Endodermal cell (in vitro differentiated cells): ENCODE data around the gene TRPC3. TPM values are rescaled to one million over a fixed set of nuclear protein-coding genes. Genes with fewer than 3 reads are reported as not detected.

ENCODE experiments used
- DNase-seq: peaks from one replicate; pipeline ENCODE4 v3.0.0-alpha.2; 2017
- H3K27ac ChIP-seq: 2 replicates; pipeline ENCODE4 v1.5.1; 2013; ENCODE audit warnings: mild to moderate bottlenecking, low read depth, low read length, moderate library complexity
- H3K27me3 ChIP-seq: 2 replicates; pipeline ENCODE4 v1.6.1; 2013; ENCODE audit warnings: mild to moderate bottlenecking, low read length, moderate library complexity; ENCODE audit not compliant: insufficient read depth, control insufficient read depth, poor library complexity, severe bottlenecking
- H3K36me3 ChIP-seq: 2 replicates; pipeline ENCODE4 v1.7.0; 2013; ENCODE audit warnings: mild to moderate bottlenecking, low read length, moderate library complexity; ENCODE audit not compliant: control insufficient read depth, insufficient read depth
- H3K4me1 ChIP-seq: one replicate; pipeline ENCODE4 v1.7.0; 2013; ENCODE audit warnings: low read length; ENCODE audit not compliant: control insufficient read depth, insufficient read depth
- H3K4me3 ChIP-seq: 2 replicates; pipeline ENCODE4 v1.5.1; 2013; ENCODE audit warnings: mild to moderate bottlenecking, low read length, moderate library complexity
- H3K9ac ChIP-seq: 2 replicates; pipeline ENCODE4 v1.6.1; 2013; ENCODE audit warnings: mild to moderate bottlenecking, low read length, moderate library complexity; ENCODE audit not compliant: poor library complexity, severe bottlenecking; ENCODE audit errors: extremely low read depth
- H3K9me3 ChIP-seq: 2 replicates; pipeline ENCODE4 v1.6.1; 2013; ENCODE audit warnings: mild to moderate bottlenecking, low read length, moderate library complexity; ENCODE audit not compliant: control insufficient read depth
- H3K27ac Mint-ChIP-seq: 2 replicates; pipeline ENCODE4 v1.8.0; 2020; ENCODE audit warnings: mixed read lengths
- H3K27me3 Mint-ChIP-seq: 2 replicates; pipeline ENCODE4 v1.8.0; 2021; ENCODE audit warnings: mild to moderate bottlenecking, mixed read lengths; ENCODE audit not compliant: insufficient read depth
- H3K36me3 Mint-ChIP-seq: 2 replicates; pipeline ENCODE4 v1.8.0; 2020; ENCODE audit warnings: low read depth, mixed read lengths
- H3K4me1 Mint-ChIP-seq: 2 replicates; pipeline ENCODE4 v1.8.0; 2020; ENCODE audit warnings: mixed read lengths
- H3K4me3 Mint-ChIP-seq: 2 replicates; pipeline ENCODE4 v1.8.0; 2020; ENCODE audit warnings: mild to moderate bottlenecking, moderate library complexity, mixed read lengths
- H3K9me3 Mint-ChIP-seq: 2 replicates; pipeline ENCODE4 v1.8.0; 2020; ENCODE audit warnings: mild to moderate bottlenecking, mixed read lengths
- WGBS, 2 experiments: methylation state at CpG; one replicate each; pipeline versions ENCODE4 v1.1.5 to v1.1.7; 2013; ENCODE audit warnings: missing lambda C conversion rate in 2 of 2, mixed read lengths in 1 of 2; ENCODE audit not compliant: insufficient coverage in 1 of 2, insufficient read length in 1 of 2; 5-methylcytosine and 5-hydroxymethylcytosine counted together
- total RNA-seq, 2 donors: library from RNA; stranded (reverse); fragmentation: NEBNext Ultra II Directional in 1 of 2; extraction: Animal tissue kit (Norgen Biotek cat#: 25700) in 1 of 2; gene quantifications; 2 replicates in 1 of 2; 3 replicates in 1 of 2; pipeline ENCODE4 v1.2.1, GENCODE V29; 2021
- TF ChIP-seq, protein P1 (sequence below): fragments of 200-600 bp; sonication (generic); conservative IDR thresholded peaks from 2 replicates; pipeline ENCODE4 v1.5.0; 2021; ENCODE audit warnings: antibody characterized with exemption, mild to moderate bottlenecking

The TRPC3 gene
- total RNA-seq, 2 donors from 2014 or later: 0.79 to 1.00 TPM

- H3K4me3 ChIP-seq: no peak overlapping the region
- H3K4me1 ChIP-seq: peaks cover 9% of the 10 kb centered on the region
- H3K9ac ChIP-seq: no peak overlapping the region
- no peaks in the 10 kb centered on the region for H3K36me3 Mint-ChIP-seq
- no peak overlapping the region for H3K4me3 Mint-ChIP-seq
- no peaks in the 10 kb centered on the region for H3K36me3 ChIP-seq
- H3K27me3 Mint-ChIP-seq: no peaks in the 10 kb centered on the region
- no peak overlapping the region for H3K27ac ChIP-seq
- no peaks in the 10 kb centered on the region for H3K9me3 ChIP-seq
- TF ChIP-seq, protein P1, sequence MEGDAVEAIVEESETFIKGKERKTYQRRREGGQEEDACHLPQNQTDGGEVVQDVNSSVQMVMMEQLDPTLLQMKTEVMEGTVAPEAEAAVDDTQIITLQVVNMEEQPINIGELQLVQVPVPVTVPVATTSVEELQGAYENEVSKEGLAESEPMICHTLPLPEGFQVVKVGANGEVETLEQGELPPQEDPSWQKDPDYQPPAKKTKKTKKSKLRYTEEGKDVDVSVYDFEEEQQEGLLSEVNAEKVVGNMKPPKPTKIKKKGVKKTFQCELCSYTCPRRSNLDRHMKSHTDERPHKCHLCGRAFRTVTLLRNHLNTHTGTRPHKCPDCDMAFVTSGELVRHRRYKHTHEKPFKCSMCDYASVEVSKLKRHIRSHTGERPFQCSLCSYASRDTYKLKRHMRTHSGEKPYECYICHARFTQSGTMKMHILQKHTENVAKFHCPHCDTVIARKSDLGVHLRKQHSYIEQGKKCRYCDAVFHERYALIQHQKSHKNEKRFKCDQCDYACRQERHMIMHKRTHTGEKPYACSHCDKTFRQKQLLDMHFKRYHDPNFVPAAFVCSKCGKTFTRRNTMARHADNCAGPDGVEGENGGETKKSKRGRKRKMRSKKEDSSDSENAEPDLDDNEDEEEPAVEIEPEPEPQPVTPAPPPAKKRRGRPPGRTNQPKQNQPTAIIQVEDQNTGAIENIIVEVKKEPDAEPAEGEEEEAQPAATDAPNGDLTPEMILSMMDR: peak; percentile 17
- no peak overlapping the region for H3K27ac Mint-ChIP-seq
- no peak for DNase-seq
- peaks cover 15% of the 10 kb centered on the region for H3K4me1 Mint-ChIP-seq
- no peaks in the 10 kb centered on the region for H3K9me3 Mint-ChIP-seq
- no peaks in the 10 kb centered on the region for H3K27me3 ChIP-seq
- 79% methylated on average over 1 of the region's 1 CpG; no CpG with 5 or more reads in 1 of the 2 experiments for WGBS, 2 experiments
These were observed 17.2 kb downstream of the TRPC3 start for GRCh38 chr4:121934635-121935034.

GRCh38 chr4:121932212-121932974 lies 19.5 kb downstream of the TRPC3 start:
- Histone ChIP-seq H3K9me3 (no peaks in the 10 kb centered on the region), H3K27me3 (no peaks in the 10 kb centered on the region), H3K36me3 (no peaks in the 10 kb centered on the region), H3K27ac (no peak overlapping the region), H3K9ac (no peak overlapping the region), H3K4me1 (peaks cover 2% of the 10 kb centered on the region), H3K4me3 (no peak overlapping the region)
- Mint-ChIP-seq H3K4me1 (no peaks in the 10 kb centered on the region), H3K27ac (no peak overlapping the region), H3K4me3 (no peak overlapping the region), H3K9me3 (no peaks in the 10 kb centered on the region), H3K36me3 (no peaks in the 10 kb centered on the region), H3K27me3 (no peaks in the 10 kb centered on the region)
- no peak for DNase-seq
- 96% methylated on average over 51 to 59 of the region's 59 CpGs for WGBS, 2 experiments
- TF ChIP-seq, protein P1: no peak

DNA sequence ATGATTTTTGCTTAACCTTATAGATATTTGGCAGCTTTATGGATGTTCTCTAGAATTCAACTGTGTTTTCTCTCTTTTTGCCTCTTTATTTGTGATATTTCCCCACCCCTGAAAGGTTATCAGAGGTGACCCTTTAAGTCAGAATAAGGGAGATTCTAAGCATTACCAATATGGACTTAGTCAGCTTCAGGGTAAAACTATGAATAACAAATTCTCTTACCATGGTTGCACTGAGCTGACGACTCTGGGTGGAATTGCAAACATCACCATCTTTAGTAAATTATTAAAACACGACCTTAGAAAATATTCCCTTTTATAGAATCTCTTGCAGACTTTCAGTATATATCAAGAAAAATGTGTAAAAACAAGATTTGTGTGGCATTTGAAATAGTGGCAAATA lies 21.6 kb downstream of the TRPC3 start:
- 60 to 90% methylated on average over 1 to 2 of the region's 2 CpGs for WGBS, 2 experiments
- TF ChIP-seq, protein P1: no peak
- no peaks in the 10 kb centered on the region for H3K9me3 Mint-ChIP-seq

More for the DNA sequence above, 21.6 kb downstream of the TRPC3 start:
- Histone ChIP-seq H3K4me3 (no peak overlapping the region), H3K36me3 (no peaks in the 10 kb centered on the region), H3K4me1 (no peaks in the 10 kb centered on the region), H3K27ac (no peak overlapping the region), H3K9me3 (no peaks in the 10 kb centered on the region), H3K27me3 (no peaks in the 10 kb centered on the region), H3K9ac (no peak overlapping the region)
- DNase-seq: no peak
- no peaks in the 10 kb centered on the region for H3K27me3 Mint-ChIP-seq
- no peaks in the 10 kb centered on the region for H3K4me1 Mint-ChIP-seq
- H3K4me3 Mint-ChIP-seq: no peak overlapping the region
- H3K27ac Mint-ChIP-seq: no peak overlapping the region
- H3K36me3 Mint-ChIP-seq: no peaks in the 10 kb centered on the region
